Thyroid gland (tissue), 4 donors: ENCODE data around the gene CAPSL. TPM values are rescaled to one million over a fixed set of nuclear protein-coding genes. Genes with fewer than 3 reads are reported as not detected.

Experiments used
- DNase-seq, 2 donors: peaks; one replicate each; pipeline ENCODE4 v3.0.0-alpha.2; 2019
- H3K27ac ChIP-seq, 3 donors: fragments of 200-600 bp; sonication (generic); 1 replicate in 2 of 3; 2 replicates in 1 of 3; pipeline ENCODE4 v1.5.1; 2016 to 2019; ENCODE audit warnings: mild to moderate bottlenecking in 1 of 3, moderate library complexity in 1 of 3
- H3K27me3 ChIP-seq: fragments of 200-600 bp; sonication (generic); one replicate; pipeline ENCODE4 v1.5.1; 2019
- H3K36me3 ChIP-seq, 2 donors: fragments of 200-600 bp; sonication (generic); one replicate each; pipeline ENCODE4 v1.5.1; 2016 to 2019
- H3K4me1 ChIP-seq, 2 donors: fragments of 200-600 bp; sonication (generic); one replicate each; pipeline ENCODE4 v1.5.1; 2017 to 2019
- H3K4me3 ChIP-seq, 3 donors: fragments of 200-600 bp; sonication (generic); replicated peaks in 1 of 3; 1 replicate in 2 of 3; 2 replicates in 1 of 3; pipeline ENCODE4 v1.5.1; 2016; ENCODE audit warnings: mild to moderate bottlenecking in 1 of 3
- H3K9me3 ChIP-seq: fragments of 200-600 bp; sonication (generic); one replicate; pipeline ENCODE4 v1.5.1; 2017
- POLR2A ChIP-seq, 2 donors: fragments of 450-650 bp; IDR thresholded peaks; one replicate each; pipeline ENCODE4 v1.6.1; 2017; ENCODE audit warnings: antibody characterized with exemption in 2 of 2, mild to moderate bottlenecking in 2 of 2, moderate library complexity in 1 of 2
- WGBS, 2 donors: methylation state at CpG; one replicate each; pipeline ENCODE4 v1.1.5; 2017; 5-methylcytosine and 5-hydroxymethylcytosine counted together
- intact Hi-C: fragments of 100-400 bp; cut with DNase I; formaldehyde crosslinking; loops from one replicate; pipeline ENCODE4 v1.15.1; 2023
- total RNA-seq, 4 donors: library from RNA; depleted of rRNA; stranded (reverse); fragments of >200 nt; gene quantifications; one replicate each; pipeline ENCODE4 v1.2.3, GENCODE V29; 2016
- TF ChIP-seq, protein P1 (sequence below), 6 experiments: fragments of 200-600 bp in 3 of 6; fragments of 450-650 bp in 3 of 6; sonication (generic) in 3 of 6; IDR thresholded peaks; one replicate each; pipeline ENCODE4 v1.5.1; 2016 to 2019; ENCODE audit warnings: antibody characterized with exemption in 6 of 6, mild to moderate bottlenecking in 2 of 6, inconsistent platforms in 1 of 6, moderate library complexity in 1 of 6

Gene CAPSL
- total RNA-seq, 4 donors from 2014 or later, result 0.33 to 2.4 TPM; not detected in 2

DNA sequence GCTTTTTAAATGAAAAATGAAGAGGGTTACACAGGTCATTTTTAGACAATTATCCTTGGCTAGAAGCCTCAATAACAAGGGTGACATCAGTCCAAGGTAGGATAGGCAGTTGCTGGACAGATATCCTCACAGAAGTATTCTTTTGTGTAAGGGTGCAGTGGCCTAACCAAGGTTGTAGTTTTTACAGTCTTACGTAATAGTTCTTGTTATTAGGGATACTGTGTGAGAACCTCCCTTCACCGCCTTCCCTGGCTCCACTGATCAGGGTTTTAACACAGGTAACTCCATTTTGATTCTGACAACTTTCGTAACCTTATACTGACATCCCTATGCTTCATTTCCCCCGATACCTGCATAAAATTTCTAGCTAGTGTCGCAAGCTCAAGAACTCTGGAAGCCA, 8.7 kb upstream of the CAPSL start:
- no peak for TF ChIP-seq POLR2A (IDR thresholded peaks at IDR 0.05)
- TF ChIP-seq, protein P1, sequence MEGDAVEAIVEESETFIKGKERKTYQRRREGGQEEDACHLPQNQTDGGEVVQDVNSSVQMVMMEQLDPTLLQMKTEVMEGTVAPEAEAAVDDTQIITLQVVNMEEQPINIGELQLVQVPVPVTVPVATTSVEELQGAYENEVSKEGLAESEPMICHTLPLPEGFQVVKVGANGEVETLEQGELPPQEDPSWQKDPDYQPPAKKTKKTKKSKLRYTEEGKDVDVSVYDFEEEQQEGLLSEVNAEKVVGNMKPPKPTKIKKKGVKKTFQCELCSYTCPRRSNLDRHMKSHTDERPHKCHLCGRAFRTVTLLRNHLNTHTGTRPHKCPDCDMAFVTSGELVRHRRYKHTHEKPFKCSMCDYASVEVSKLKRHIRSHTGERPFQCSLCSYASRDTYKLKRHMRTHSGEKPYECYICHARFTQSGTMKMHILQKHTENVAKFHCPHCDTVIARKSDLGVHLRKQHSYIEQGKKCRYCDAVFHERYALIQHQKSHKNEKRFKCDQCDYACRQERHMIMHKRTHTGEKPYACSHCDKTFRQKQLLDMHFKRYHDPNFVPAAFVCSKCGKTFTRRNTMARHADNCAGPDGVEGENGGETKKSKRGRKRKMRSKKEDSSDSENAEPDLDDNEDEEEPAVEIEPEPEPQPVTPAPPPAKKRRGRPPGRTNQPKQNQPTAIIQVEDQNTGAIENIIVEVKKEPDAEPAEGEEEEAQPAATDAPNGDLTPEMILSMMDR (IDR thresholded peaks at IDR 0.05), result no peak
- intact Hi-C loops, result no loop called here
- no peak for DNase-seq
- H3K4me1 ChIP-seq, result no peaks in the 10 kb centered on the region
- H3K36me3 ChIP-seq, result no peaks in the 10 kb centered on the region
- H3K27me3 ChIP-seq, result no peaks in the 10 kb centered on the region
- no peaks in the 10 kb centered on the region for H3K9me3 ChIP-seq
- 78 to 86% methylated on average over 5 of the region's 5 CpGs for WGBS, 2 donors
- H3K27ac ChIP-seq, result no peak overlapping the region
- no peak overlapping the region for H3K4me3 ChIP-seq

DNA sequence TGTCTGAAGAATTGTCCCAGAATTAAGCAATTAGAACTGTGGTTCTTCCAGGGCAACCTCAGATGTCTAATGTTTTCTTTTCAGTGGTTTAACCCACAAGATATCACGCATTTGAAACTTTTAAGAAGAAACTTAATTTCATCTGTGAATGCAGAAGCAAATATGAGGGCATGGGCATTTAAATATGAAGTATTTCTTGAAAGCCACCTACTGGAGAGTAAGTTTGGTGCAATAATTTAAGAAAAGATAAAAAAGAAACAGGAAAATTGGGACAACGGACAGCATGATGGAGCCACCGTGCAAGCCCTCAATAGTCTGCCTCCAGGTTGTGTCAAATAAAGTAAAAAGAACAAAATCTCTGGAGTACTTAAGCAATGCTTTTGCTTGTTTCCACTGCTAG, 1.2 kb upstream of the CAPSL start:
- DNase-seq, result no peak
- Histone ChIP-seq H3K9me3 (no peaks in the 10 kb centered on the region), H3K36me3 (no peaks in the 10 kb centered on the region), H3K27ac (no peak overlapping the region), H3K4me1 (no peaks in the 10 kb centered on the region), H3K4me3 (no peak overlapping the region), H3K27me3 (no peaks in the 10 kb centered on the region)
- TF ChIP-seq, protein P1 (IDR thresholded peaks at IDR 0.05), result no peak
- no peak for TF ChIP-seq POLR2A (IDR thresholded peaks at IDR 0.05)
- intact Hi-C loops, result no loop called here
- 77 to 80% methylated on average over 3 of the region's 3 CpGs for WGBS, 2 donors

DNA sequence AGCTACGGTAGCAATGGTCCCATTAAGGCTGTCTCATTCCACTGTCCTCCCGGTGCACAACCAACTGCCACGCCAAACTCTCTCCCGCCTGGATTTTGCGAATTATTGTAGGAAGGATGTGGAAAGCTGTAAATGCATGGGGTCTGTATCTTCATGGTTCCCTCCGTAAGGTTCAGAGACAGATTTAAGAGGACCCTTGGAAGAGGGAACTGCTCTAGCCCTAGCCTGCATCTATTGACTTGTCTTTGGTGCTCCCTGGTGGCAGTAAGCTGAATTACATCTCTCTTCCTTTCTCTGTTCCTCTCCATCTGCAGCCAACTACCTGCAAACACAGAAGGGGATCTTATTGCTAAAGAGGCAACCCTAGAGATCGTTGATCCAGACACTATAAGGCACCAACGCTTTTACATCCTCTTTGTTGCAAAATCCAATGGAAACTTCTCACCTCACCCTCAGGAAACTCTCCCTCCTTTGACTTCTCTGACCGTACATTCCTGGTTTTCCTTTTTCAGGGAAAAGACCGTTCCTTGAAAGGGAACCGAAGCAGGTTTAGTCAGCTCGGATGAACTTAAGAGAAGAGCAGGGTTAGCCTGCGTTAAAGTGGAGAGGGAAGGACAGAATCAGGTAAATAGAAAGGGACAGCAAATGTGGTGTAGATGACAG, 11.9 kb downstream of the CAPSL start:
- no peaks in the 10 kb centered on the region for H3K36me3 ChIP-seq
- no peaks in the 10 kb centered on the region for H3K27me3 ChIP-seq
- TF ChIP-seq, protein P1 (IDR thresholded peaks at IDR 0.05), result peak; percentile 75 to 94 (median 80)
- TF ChIP-seq POLR2A (IDR thresholded peaks at IDR 0.05), result no peak
- 36 to 43% methylated on average over 12 to 13 of the region's 13 CpGs for WGBS, 2 donors
- H3K4me3 ChIP-seq, result no peak overlapping the region
- no peak overlapping the region for H3K27ac ChIP-seq
- intact Hi-C loops, result loop anchor here (5.0 to 10.0 kb wide), 2 partner anchors 149 to 312 kb away; partner anchors contain the start of gene SPEF2
- H3K4me1 ChIP-seq, result no peaks in the 10 kb centered on the region
- no peaks in the 10 kb centered on the region for H3K9me3 ChIP-seq
- peak; percentile 32 to 38 for DNase-seq

DNA sequence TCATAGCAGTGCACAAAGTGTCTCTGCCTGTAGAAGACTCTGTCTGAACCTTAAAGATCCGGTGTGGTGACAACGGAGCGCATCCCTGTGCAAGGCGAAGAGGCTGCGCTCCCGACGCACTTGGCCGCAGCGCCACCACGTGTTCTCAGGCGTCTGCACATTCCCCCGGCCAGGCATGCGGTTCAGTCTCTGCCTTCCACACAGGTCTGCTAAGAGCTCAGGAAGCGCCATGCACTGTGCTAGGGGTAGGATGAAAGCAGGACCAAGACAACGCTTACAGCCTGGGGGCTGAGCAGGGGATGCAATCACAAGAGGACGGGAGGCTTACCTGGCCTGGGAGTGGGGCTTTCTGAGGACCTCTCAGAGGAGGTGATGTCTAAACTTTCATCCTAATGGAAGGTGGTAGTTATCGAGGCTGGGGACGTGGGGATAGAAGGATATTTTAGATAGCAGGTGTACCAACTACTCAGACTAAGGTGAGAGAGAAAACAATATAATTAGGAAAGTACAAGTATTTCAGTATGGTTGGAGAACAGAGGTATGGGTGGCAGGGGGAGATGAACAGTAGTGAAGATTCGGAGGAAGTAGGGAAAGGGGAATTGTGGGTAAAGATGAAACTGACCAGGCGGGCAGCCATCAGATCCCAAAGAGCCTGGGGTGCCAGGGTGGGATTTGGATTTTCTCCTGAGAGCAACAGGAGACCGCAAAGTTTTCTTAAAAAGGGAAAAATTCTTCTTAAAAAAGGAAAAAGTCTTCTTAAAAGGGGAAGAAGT, 13.3 kb downstream of the CAPSL start:
- WGBS, 2 donors, result 24 to 36% methylated on average over 11 to 21 of the region's 21 CpGs
- no peak overlapping the region for H3K27ac ChIP-seq
- no peaks in the 10 kb centered on the region for H3K27me3 ChIP-seq
- H3K4me1 ChIP-seq, result no peaks in the 10 kb centered on the region
- intact Hi-C loops, result loop anchor here (5.0 to 10.0 kb wide), 2 partner anchors 148 to 310 kb away; partner anchors contain the start of gene SPEF2
- H3K4me3 ChIP-seq, result no peak overlapping the region
- no peaks in the 10 kb centered on the region for H3K36me3 ChIP-seq
- peak; percentile 45 to 67 for DNase-seq
- H3K9me3 ChIP-seq, result no peaks in the 10 kb centered on the region
- no peak for TF ChIP-seq POLR2A (IDR thresholded peaks at IDR 0.05)
- TF ChIP-seq, protein P1 (IDR thresholded peaks at IDR 0.05), result peak in 4 of 6 experiments; percentile 28 to 67 (median 47)
